GM10847 (cell line): ENCODE data around the gene CLCN3.

ENCODE experiments used
- POLR2A ChIP-seq: IDR thresholded peaks from 2 replicates; pipeline ENCODE4 v1.6.1; 2011; ENCODE audit not compliant: insufficient read length; ENCODE audit errors: extremely low read depth

The CLCN3 gene

DNA sequence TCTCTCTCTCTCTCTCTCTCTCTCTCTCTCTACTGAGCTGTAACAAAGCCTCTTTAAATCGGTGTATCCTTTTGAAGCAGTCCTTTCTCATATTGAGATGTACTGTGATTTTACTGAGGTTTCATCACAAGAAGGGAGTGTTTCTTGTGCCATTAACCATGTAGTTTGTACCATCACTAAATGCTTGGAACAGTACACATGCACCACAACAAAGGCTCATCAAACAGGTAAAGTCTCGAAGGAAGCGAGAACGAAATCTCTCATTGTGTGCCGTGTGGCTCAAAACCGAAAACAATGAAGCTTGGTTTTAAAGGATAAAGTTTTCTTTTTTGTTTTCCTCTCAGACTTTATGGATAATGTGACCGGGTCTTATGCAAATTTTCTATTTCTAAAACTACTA lies 100.2 kb downstream of the CLCN3 start:
- no peak for TF ChIP-seq POLR2A

DNA sequence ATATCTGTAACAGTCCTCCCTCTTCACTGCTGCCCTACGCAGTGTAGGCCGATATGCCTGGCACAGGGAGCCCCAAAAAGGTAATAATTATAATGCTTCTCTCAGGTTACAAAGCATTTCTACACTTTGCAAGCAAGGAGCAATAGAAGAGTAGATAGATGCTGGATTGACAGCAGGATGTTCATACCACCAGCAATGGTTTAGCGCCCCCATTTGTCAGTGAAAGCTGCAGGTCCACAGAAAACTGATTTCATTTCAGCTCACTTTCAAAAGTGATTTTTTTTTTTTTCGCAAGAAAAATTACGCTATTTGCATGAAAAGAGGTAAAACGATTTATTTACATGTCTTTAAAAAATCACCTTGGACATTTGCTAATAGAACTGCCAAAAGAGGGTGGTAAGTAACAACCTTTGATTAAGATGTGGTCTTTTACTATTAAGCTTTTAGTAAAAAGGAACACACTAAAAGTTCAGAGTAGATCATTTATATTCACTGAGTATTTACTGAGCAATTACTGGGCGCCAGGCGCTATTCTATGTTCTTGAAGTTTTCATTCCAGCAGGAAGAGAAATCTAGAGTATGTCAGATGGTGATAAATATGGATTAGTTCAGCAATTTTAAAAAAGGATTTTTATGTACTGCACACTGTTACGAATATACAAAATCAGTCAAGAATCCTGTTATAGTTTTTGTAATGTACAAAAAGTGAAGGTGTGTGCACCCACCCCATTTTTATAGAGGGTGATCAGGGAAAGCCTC lies 103.0 kb downstream of the CLCN3 start:
- no peak for TF ChIP-seq POLR2A

DNA sequence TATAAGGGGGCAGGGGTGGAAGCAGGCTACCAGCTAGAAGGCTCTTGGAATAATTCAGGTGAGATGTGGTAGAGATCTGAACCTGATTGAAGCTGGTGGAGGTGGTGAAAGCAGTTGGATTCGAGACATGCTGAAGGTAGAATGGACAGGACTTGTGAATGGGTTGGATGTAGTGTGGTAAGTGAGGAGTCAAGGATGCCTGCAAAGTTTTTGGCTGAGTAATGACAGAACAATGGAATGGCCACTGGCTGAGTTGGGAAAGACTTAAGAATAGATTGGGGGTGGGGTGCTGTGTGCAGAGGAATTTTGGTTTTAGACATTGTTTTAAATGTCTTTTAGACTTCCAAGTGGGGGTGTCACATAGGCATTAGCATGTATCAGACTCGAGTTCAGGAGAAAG lies 103.9 kb downstream of the CLCN3 start:
- TF ChIP-seq POLR2A: no peak

DNA sequence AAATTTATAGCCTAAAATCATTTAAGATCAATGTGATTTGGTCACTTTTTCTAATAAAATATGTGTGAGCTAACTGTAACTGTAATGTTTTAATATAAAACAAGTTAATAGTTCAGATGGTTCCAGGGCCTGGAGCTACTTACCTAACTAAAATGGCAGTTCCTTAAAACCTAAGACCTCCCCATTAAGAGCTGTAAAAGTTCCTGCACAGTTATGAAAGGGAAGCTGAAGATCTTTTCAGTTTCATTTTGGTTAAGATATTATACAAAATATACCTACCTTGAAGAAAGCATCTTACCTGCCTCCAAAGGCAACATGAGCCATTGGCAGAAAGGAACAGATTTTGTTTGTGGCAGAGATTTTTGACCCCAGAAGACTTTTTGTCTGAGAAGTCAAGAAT lies 107.2 kb downstream of the CLCN3 start:
- no peak for TF ChIP-seq POLR2A

DNA sequence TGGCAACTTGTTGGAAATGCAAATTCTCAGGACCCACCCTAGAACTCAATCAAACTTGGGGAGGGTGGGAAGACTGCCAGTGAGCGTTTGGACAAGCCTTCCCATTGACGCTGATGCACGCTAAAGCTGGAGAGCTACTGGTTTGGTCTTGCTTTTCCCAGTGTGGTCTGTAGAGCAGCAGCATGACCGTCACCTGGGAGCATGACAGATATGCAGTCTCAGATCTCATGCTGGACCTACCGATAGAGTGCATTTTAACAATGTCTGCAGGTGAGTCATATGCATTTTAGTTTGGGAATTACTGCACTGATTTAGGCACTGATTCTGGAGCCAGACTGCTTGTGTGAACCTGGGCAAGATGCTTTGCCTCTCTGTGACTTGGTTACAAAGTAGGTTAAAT lies 110.2 kb downstream of the CLCN3 start:
- no peak for TF ChIP-seq POLR2A

DNA sequence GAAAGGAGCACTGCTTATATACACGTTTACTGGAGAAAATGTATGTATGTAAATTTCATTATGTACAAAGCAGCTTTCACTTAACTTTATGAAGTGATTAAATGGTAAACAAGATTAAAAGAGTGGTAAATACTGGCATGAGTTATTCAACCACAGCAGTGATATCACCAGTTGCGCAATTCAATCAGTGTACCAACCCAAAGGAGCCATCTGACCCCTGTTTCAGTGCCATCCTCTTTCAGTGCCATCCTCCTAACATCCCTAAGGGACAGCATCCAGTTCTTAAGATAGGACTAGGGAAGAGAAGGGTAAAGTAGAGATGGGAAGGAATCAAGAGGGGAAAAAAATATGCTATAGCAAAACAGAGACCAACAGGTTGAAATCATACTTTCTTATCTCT lies 121.2 kb downstream of the CLCN3 start:
- TF ChIP-seq POLR2A: no peak

DNA sequence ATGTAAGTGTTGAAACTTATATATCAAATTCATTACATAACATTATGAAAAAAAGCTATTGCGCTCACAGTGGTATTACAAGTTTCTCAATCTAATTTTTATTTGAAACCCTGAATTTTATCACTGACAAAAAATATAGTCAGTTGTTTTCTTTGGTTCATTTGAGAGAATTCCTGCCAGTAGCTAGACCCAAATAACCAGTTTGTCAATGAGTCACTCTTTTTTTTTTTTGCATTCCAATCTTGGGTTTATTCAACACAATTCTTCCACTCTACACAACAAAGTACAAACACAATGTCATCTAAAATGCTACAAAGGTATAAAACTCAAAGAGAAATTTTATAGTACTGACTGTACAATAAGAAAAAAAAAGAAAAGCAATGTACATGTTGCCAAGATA lies 124.2 kb downstream of the CLCN3 start:
- no peak for TF ChIP-seq POLR2A

DNA sequence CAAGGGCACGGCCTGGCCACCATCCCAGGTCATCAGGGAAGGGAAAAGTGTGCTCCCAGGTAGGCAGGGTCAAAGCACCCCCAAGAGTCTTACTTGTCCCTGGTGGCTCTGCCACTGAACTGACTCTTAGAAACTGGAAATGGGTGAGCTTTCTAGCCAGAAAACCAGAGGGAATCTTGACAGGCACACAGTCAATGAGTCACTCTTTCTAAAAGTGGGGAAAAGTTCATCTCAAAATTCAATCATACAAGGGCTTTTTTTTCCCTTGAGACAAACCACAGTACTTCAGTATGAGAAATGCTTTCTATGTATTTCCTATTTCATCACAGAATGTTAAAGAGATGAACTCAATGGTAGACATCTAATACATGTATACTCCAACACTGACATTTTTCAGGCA lies 124.9 kb downstream of the CLCN3 start:
- no peak for TF ChIP-seq POLR2A

DNA sequence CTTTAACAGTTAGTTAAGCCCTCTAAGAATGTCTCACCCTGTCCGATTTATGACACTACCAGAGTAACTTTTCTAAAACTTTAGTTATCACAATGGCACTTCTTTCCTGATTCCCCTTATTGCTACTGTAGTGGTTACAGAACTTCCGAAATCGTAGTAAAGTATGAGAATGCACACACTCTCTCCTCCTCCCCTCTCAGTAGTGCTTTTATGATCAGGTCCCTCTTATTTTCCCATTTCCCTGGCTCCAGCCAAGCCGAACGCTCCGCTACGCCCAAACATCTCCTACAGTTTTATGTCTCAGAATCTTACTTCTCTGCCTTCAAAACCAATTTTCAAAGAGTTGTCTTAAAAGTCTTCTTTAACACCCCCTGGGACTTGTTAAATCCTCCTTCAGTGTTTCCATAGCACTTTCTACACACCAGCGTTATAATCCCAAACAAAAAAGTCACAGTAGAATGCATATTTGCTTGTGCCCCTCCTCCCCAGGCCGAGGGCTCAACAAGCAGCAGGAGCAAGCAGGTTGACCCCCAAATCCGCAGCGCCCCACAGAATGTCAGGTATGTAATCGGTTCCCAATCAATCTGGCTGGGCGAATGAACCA lies 136.7 kb downstream of the CLCN3 start:
- TF ChIP-seq POLR2A: no peak

DNA sequence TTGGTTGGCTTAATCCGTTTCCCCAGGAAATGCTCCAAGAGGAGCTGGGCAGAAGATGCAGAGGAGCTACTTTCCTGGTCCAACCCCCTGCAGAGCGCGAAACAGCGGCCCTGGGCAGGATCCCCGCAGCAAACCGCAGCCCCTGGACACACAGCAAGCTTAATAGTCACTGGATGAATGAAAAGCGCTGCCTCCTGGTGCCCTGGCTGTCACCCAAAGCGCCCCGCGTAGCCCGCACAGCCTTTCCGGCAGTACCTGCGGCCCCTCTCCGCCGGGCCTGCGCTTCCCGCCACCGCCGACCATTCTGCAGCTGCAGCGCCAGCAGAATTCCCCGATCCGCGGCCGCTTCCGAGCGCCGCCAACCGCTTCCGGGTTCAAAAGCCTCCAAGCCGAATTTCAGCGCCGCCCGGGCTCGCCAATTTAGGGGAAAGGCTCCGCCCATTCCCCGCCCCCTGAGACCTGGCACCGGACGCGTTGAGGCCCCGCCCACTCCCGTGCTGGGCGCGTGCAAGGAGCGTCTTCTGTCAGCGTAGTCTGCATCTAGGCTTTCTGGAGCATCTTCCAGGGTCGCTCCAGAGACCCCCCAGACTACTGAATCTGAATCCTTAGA lies 137.3 kb downstream of the CLCN3 start, which contains the start of gene HPF1:
Gene HPF1, minus strand, starts transcription at position 370 of the 610 bp plus-strand sequence. Its CDS starts 67 bp downstream, at position 303.
- TF ChIP-seq POLR2A: peak; percentile 53

DNA sequence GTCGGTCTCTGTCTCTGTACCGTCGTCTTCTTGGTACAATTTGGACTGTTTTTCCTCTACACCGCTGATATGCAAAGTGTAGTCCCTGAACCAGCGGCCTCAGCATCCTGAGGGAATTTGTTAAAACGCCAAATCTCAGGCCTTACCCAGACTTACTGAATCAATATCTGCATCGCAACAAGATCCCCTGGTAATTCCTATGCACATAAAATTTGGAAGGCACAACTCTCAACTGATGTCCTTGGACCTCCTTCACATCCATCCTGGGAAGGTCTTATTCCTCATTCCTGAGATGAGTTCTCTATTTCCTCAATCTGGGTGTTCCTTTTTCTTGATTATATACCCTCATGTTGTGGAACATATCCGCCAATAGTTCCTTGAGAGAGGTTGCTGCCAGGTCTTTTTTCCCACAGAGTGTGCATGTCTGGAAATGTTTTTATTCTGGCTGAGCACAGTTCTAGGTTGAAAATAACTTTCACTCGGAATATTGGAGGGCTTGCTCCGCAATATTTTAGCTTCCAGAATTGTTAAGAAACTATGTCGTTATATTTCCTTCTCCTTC lies 138.1 kb downstream of the CLCN3 start:
- TF ChIP-seq POLR2A: no peak

DNA sequence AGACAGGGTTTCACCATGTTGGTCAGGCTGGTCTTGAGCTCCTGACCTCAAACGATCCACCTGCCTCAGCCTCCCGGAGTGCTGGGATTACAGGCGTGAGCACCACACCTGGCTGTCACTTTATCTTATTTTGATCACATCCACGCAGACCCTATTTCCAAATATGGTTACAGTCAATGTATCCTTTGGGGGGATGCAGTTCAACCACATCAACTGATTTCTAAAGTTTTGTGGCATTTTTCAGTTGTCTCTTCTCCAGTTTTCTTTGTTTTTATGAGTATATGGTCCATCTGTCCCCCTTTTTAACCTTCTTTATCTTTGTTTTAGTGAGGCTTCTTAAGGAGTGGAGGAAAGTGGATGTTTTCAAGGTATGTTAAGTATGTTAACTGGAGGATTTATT lies 141.5 kb downstream of the CLCN3 start:
- TF ChIP-seq POLR2A: no peak

DNA sequence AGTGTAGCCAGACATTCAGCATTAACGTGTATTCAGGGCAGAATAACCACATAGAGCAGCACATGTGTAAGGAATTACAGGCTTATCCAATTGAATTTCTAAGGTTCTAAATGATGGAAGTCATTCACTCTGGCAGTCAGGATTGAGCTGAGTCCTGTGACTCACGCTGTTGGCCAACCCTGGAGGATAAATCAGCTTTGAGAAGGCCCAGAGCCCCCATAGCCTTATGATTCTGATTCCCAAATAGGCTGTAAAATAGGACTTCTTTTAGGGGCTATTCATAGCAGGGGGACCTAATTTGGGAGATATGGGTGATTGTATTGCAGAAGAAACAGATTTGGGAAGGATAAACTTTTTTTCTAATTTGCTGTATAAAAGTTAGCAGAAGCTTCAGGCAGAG lies 145.5 kb downstream of the CLCN3 start:
- no peak for TF ChIP-seq POLR2A

DNA sequence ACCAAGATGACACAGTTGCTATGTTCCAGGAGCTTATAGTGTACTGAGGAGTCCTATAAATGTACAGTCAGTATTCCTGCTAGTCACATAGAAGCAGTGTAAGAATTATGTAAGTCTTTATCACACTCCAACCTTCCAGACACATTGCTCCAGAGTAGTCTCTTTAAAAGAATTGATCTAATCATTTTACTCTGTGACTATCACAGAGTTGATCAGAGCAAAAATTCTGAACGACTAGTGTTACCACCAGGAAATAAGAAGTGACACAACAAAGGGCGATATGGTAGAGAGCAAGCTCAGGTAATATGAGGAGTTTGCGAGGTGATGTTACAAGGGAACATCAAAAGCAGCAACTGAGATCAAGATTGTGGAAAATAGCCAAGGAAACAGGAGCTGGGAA lies 146.4 kb downstream of the CLCN3 start:
- TF ChIP-seq POLR2A: no peak

DNA sequence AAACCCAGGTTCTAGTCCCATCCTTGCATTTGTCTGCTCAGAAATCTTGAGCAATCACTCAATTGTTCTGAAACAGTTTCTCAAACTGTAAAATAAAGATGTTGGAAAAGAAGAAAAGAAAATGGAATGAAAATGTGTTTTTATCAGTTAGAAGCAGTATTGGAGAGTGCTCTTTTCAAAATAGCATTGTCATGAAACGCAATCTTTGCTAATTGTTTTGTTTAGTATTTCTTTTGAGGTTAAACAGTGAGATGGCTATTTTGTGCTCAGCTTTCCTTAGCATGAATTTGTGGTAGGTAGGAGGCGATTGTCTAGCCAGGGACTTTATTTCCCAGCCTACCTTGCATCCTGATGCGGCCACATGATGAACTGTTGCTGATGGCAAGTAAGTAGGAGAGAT lies 148.0 kb downstream of the CLCN3 start:
- TF ChIP-seq POLR2A: no peak

DNA sequence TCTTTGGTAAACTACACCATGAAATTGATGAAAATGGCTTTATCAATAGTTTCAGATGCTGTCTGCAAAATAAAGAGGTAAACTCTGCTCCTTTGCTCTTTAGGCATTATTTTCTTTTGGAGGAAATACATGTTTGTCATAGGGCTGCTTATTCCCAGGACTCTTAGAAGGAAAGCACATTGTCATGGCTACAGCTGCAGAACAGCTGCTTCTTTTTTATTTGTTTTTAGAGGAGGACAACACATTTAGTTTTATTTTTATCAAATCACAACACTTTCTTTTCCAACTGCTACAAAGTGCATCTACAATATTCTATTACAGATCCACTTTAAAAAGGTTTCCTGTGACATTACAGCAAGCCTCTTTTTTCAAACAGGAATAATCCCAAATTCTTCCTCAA lies 150.0 kb downstream of the CLCN3 start:
- no peak for TF ChIP-seq POLR2A
